GM18858 (cell line): ENCODE data around the gene SLC1A4.
A peak's percentile ranks its signal among the peaks of the same experiment; 100 is the strongest.
"Not testable (repeated sequence)": the region's sequence is repeated elsewhere in the genome, so short reads cannot be mapped to it uniquely, and the experiment has no call there.

ENCODE experiments used
- ATAC-seq: cut with Tn5 transposase; IDR thresholded peaks from one replicate; pipeline ENCODE4 v1.9.1; 2021; ENCODE audit not compliant: unreplicated experiment

Gene SLC1A4

GRCh38 chr2:64989126-64989981 is at the start of gene SLC1A4:
SLC1A4 (plus strand) TSS chr2:64989399; CDS start chr2:64989644, 245 bp downstream.
- ATAC-seq: peak; percentile 45

- no peak for ATAC-seq
Measured at GRCh38 chr2:64941143-64941542, 48.1 kb upstream of the SLC1A4 start.

GRCh38 chr2:64941801-64942200 is 47.4 kb upstream of the SLC1A4 start:
- ATAC-seq: no peak

GRCh38 chr2:64942693-64943092 is 46.5 kb upstream of the SLC1A4 start:
- no peak for ATAC-seq

GRCh38 chr2:64943387-64944150 is 45.6 kb upstream of the SLC1A4 start:
- no peak for ATAC-seq

- no peak for ATAC-seq
Measured at GRCh38 chr2:64944484-64944883, 44.7 kb upstream of the SLC1A4 start.

GRCh38 chr2:64945973-64946768 is 43.0 kb upstream of the SLC1A4 start:
- ATAC-seq: peak; percentile 78

- ATAC-seq: no peak
Measured at GRCh38 chr2:64946769-64947247, 42.4 kb upstream of the SLC1A4 start.

- ATAC-seq: no peak
Measured at GRCh38 chr2:64947885-64948284, 41.3 kb upstream of the SLC1A4 start.

- ATAC-seq: no peak
Measured at GRCh38 chr2:64950226-64951160, 38.7 kb upstream of the SLC1A4 start.

- ATAC-seq: no peak
Measured at GRCh38 chr2:64951306-64951953, 37.8 kb upstream of the SLC1A4 start.

- ATAC-seq: no peak
Measured at GRCh38 chr2:64952096-64952495, 37.1 kb upstream of the SLC1A4 start.

- no peak for ATAC-seq
Measured at GRCh38 chr2:64952511-64953482, 36.4 kb upstream of the SLC1A4 start.

GRCh38 chr2:64955467-64955866 is 33.7 kb upstream of the SLC1A4 start:
- no peak for ATAC-seq

- ATAC-seq: no peak
Measured at GRCh38 chr2:64957109-64957903, 31.9 kb upstream of the SLC1A4 start.

GRCh38 chr2:64958556-64958955 is 30.6 kb upstream of the SLC1A4 start:
- ATAC-seq: no peak

- no peak for ATAC-seq
Measured at GRCh38 chr2:64960819-64961218, 28.4 kb upstream of the SLC1A4 start.

- ATAC-seq: not testable (repeated sequence)
Measured at GRCh38 chr2:64963138-64963537, 26.1 kb upstream of the SLC1A4 start.
